ENCODE measurements around the gene VPS13D.

- TF ChIP-seq, protein P1, sequence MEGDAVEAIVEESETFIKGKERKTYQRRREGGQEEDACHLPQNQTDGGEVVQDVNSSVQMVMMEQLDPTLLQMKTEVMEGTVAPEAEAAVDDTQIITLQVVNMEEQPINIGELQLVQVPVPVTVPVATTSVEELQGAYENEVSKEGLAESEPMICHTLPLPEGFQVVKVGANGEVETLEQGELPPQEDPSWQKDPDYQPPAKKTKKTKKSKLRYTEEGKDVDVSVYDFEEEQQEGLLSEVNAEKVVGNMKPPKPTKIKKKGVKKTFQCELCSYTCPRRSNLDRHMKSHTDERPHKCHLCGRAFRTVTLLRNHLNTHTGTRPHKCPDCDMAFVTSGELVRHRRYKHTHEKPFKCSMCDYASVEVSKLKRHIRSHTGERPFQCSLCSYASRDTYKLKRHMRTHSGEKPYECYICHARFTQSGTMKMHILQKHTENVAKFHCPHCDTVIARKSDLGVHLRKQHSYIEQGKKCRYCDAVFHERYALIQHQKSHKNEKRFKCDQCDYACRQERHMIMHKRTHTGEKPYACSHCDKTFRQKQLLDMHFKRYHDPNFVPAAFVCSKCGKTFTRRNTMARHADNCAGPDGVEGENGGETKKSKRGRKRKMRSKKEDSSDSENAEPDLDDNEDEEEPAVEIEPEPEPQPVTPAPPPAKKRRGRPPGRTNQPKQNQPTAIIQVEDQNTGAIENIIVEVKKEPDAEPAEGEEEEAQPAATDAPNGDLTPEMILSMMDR (IDR thresholded peaks at IDR 0.05) = no peak
- no peak for TF ChIP-seq POLR2A (IDR thresholded peaks at IDR 0.05)
These were observed 227.9 kb downstream of the VPS13D start for GRCh38 chr1:12457771-12458170.

All from thyroid gland (tissue), 4 donors.